Measurements from ENCODE around the gene DNAH14. TPM values are rescaled to one million over a fixed set of nuclear protein-coding genes. Genes with fewer than 3 reads are reported as not detected.

The DNAH14 gene
- total and polyA plus RNA-seq, 10 of the 15 experiments (the other 5 are each of a cell fraction or from before 2014, with no cell fraction given), result 2.0 to 7.9 (median 4.8) TPM

- TF ChIP-seq, protein P1, sequence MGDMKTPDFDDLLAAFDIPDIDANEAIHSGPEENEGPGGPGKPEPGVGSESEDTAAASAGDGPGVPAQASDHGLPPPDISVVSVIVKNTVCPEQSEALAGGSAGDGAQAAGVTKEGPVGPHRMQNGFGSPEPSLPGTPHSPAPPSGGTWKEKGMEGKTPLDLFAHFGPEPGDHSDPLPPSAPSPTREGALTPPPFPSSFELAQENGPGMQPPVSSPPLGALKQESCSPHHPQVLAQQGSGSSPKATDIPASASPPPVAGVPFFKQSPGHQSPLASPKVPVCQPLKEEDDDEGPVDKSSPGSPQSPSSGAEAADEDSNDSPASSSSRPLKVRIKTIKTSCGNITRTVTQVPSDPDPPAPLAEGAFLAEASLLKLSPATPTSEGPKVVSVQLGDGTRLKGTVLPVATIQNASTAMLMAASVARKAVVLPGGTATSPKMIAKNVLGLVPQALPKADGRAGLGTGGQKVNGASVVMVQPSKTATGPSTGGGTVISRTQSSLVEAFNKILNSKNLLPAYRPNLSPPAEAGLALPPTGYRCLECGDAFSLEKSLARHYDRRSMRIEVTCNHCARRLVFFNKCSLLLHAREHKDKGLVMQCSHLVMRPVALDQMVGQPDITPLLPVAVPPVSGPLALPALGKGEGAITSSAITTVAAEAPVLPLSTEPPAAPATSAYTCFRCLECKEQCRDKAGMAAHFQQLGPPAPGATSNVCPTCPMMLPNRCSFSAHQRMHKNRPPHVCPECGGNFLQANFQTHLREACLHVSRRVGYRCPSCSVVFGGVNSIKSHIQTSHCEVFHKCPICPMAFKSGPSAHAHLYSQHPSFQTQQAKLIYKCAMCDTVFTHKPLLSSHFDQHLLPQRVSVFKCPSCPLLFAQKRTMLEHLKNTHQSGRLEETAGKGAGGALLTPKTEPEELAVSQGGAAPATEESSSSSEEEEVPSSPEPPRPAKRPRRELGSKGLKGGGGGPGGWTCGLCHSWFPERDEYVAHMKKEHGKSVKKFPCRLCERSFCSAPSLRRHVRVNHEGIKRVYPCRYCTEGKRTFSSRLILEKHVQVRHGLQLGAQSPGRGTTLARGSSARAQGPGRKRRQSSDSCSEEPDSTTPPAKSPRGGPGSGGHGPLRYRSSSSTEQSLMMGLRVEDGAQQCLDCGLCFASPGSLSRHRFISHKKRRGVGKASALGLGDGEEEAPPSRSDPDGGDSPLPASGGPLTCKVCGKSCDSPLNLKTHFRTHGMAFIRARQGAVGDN (IDR thresholded peaks at IDR 0.05), result no peak
- TF ChIP-seq YY1 (IDR thresholded peaks at IDR 0.05; ENCODE audit: low read depth, low read length), result no peak
- no peak for TF ChIP-seq REST (IDR thresholded peaks at IDR 0.05; ENCODE audit: low read depth, low read length)
- 0 out of 2 replicates have a peak, but pooled peaks have one; percentile 36 for TF ChIP-seq SMARCA5 (IDR thresholded peaks at IDR 0.05)
- no peak for TF ChIP-seq ZBTB40 (IDR thresholded peaks at IDR 0.05; ENCODE audit: borderline replicate concordance)
- TF ChIP-seq ZNF217 (IDR thresholded peaks at IDR 0.05), result 0 out of 2 replicates have a peak, but pooled peaks have one; percentile 43
- TF ChIP-seq MTA2 (IDR thresholded peaks at IDR 0.05; ENCODE audit: low read depth), result peak; percentile 66
- TF ChIP-seq, protein P2, sequence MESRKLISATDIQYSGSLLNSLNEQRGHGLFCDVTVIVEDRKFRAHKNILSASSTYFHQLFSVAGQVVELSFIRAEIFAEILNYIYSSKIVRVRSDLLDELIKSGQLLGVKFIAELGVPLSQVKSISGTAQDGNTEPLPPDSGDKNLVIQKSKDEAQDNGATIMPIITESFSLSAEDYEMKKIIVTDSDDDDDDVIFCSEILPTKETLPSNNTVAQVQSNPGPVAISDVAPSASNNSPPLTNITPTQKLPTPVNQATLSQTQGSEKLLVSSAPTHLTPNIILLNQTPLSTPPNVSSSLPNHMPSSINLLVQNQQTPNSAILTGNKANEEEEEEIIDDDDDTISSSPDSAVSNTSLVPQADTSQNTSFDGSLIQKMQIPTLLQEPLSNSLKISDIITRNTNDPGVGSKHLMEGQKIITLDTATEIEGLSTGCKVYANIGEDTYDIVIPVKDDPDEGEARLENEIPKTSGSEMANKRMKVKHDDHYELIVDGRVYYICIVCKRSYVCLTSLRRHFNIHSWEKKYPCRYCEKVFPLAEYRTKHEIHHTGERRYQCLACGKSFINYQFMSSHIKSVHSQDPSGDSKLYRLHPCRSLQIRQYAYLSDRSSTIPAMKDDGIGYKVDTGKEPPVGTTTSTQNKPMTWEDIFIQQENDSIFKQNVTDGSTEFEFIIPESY (IDR thresholded peaks at IDR 0.05), result no peak
- TF ChIP-seq GATAD2B (conservative IDR thresholded peaks at IDR 0.05; ENCODE audit: low read depth), result 0 out of 2 replicates have a peak, but pooled peaks have one; percentile 45
- peak; percentile 28; the same call in 1 of the 2 replicates for TF ChIP-seq BMI1 (IDR thresholded peaks at IDR 0.05; ENCODE audit: borderline replicate concordance)
- no peak for TF ChIP-seq SUZ12 (IDR thresholded peaks at IDR 0.05; ENCODE audit: unreplicated experiment)
- TF ChIP-seq RELA (IDR thresholded peaks at IDR 0.05; ENCODE audit: borderline replicate concordance, partially characterized antibody), result peak; percentile 19
- no peak for TF ChIP-seq SIN3A (IDR thresholded peaks at IDR 0.05; ENCODE audit: low read depth, low read length)
- no peak for TF ChIP-seq SUPT20H (IDR thresholded peaks at IDR 0.05; ENCODE audit: borderline replicate concordance, control insufficient read depth, low read depth, low read length)
- TF ChIP-seq RFX5 (IDR thresholded peaks at IDR 0.05; ENCODE audit: low read depth, low read length), result no peak
- TF ChIP-seq CBX5 (IDR thresholded peaks at IDR 0.05; ENCODE audit: low read depth), result no peak
Measured at GRCh38 chr1:224881762-224882211, 47.7 kb upstream of the DNAH14 start (continued).

Measured in GM12878 (cell line).